ENCODE results near the gene KRTAP12-2. TPM values are rescaled to one million over a fixed set of nuclear protein-coding genes. Genes with fewer than 3 reads are reported as not detected.
"Not testable (repeated sequence)": the region's sequence is repeated elsewhere in the genome, so short reads cannot be mapped to it uniquely, and the experiment has no call there.

KRTAP12-2 gene
- polyA plus RNA-seq, 1 donor = not detected

DNA sequence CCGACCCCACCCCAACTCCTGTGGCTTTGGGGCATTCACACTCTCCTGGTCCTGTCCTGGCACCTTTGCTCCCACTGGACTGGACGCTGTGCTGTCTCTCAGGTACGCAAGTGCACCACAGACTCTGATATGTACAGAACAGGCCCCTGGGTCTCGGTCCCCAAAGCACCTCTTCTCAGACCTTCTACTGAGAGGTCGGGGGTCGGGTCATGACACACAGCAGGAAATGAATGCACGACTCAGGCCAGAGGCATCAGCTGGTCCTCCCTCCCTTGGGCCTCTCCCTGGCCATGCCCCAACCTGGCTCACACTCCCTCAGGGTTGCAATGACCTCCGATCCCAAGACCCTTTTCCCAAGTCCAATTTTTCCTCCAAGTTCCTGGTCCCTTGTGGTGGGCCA lies 28.5 kb upstream of the KRTAP12-2 start:
- no peak overlapping the region for H3K4me3 ChIP-seq (ENCODE audit: low read length)
- no peaks in the 10 kb centered on the region for H3K36me3 ChIP-seq (ENCODE audit: control insufficient read depth, insufficient read depth, low read length)
- peaks cover 6% of the 10 kb centered on the region for H3K4me1 ChIP-seq (ENCODE audit: control insufficient read depth, insufficient read depth, low read length)
- WGBS (ENCODE audit: insufficient coverage, low lambda C conversion rate) = no CpG with 5 or more reads among the region's 8 CpGs
- no peak for DNase-seq
- H3K27me3 ChIP-seq (ENCODE audit: control insufficient read depth, insufficient read depth, low read length) = peaks cover 28% of the 10 kb centered on the region
- H3K27ac ChIP-seq (ENCODE audit: low read length) = no peak overlapping the region
- no peaks in the 10 kb centered on the region for H3K9me3 ChIP-seq (ENCODE audit: control insufficient read depth, low read depth, low read length)

DNA sequence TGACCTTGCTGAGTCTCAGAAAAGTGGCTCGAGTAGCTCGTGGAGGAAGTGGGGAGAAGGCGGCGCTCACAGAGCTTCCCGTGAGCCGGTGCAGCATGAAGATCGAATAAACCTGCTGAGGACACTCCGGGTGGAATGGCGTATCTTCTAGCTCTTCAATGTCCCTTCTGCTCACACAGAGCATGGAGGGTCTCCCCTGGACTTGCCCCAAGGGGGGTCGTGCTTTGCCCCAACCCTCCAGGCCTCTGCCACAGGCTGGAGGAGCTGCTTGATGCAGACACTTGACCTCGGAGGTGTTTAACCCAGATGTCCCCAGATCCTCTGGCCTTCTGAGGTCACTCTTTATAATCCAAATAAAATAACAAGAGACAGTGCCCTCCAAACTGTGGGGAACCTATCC lies 28.0 kb upstream of the KRTAP12-2 start:
- no peak for DNase-seq
- Histone ChIP-seq H3K4me1 (ENCODE audit: control insufficient read depth, insufficient read depth, low read length) (peaks cover 6% of the 10 kb centered on the region), H3K36me3 (ENCODE audit: control insufficient read depth, insufficient read depth, low read length) (no peaks in the 10 kb centered on the region), H3K9me3 (ENCODE audit: control insufficient read depth, low read depth, low read length) (no peaks in the 10 kb centered on the region), H3K4me3 (ENCODE audit: low read length) (no peak overlapping the region), H3K27me3 (ENCODE audit: control insufficient read depth, insufficient read depth, low read length) (peaks cover 24% of the 10 kb centered on the region), H3K27ac (ENCODE audit: low read length) (no peak overlapping the region)
- no CpG with 5 or more reads among the region's 11 CpGs for WGBS (ENCODE audit: insufficient coverage, low lambda C conversion rate)

DNA sequence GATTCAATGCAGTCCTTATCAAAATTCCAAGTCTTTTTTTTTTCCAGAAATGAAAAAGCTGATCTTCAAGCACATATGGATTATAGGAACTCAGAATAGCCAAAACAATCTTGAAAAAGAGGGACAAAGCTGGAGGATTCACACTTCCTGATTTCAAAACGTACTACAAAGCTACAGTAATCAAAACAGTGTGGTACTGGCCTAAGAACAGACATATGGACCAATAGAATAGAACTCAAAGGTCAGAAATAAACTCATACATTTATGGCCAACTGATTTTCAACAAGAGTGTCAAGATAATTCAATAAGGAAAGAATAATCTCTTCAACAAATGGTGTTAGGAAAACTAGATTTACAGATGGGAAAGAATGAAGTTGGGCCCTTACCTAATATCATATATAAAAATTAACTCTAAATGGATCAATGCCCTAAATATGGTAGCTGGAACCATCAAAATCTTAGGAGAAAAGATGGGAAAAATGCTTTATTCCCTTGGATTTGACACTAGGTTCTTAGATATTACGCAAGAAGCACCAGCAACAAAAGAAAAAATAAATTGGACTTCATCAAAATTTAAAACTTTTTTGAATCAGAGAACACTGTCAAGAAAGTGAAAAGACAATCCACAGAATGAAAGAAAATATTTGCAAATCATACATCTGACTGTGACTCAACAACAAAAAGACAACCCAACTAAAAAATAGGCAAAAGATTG lies 26.2 kb upstream of the KRTAP12-2 start:
- WGBS (ENCODE audit: insufficient coverage, low lambda C conversion rate) = 88% methylated on average over 1 of the region's 2 CpGs
- H3K4me1 ChIP-seq (ENCODE audit: control insufficient read depth, insufficient read depth, low read length) = no peaks in the 10 kb centered on the region
- DNase-seq = no peak

DNA sequence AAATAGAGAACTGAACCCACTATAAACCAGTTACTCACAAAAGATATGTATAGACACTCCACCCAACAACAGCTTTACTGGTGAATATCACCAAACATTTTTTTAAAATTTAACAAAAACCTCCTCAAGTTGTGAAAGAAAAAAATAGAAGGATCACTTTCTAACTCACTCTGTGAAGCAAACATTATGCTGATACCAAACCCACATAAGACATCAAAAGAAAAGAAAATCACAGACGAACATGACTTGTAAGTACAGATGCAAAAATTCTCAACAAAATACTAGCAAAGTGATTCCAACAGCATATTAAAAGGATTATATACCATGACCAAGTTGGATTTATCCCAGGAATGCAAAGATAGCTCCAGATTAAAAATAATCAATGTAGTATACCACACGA lies 25.0 kb upstream of the KRTAP12-2 start:
- Histone ChIP-seq H3K4me3 (ENCODE audit: low read length) (no peak overlapping the region), H3K27ac (ENCODE audit: low read length) (no peak overlapping the region), H3K9me3 (ENCODE audit: control insufficient read depth, low read depth, low read length) (no peaks in the 10 kb centered on the region), H3K36me3 (ENCODE audit: control insufficient read depth, insufficient read depth, low read length) (no peaks in the 10 kb centered on the region), H3K27me3 (ENCODE audit: control insufficient read depth, insufficient read depth, low read length) (peaks cover 20% of the 10 kb centered on the region), H3K4me1 (ENCODE audit: control insufficient read depth, insufficient read depth, low read length) (no peaks in the 10 kb centered on the region)
- no peak for DNase-seq
- 86% methylated on average over 2 of the region's 2 CpGs for WGBS (ENCODE audit: insufficient coverage, low lambda C conversion rate)

More for the DNA sequence above, 26.2 kb upstream of the KRTAP12-2 start:
- Histone ChIP-seq H3K27me3 (ENCODE audit: control insufficient read depth, insufficient read depth, low read length) (peaks cover 13% of the 10 kb centered on the region), H3K4me3 (ENCODE audit: low read length) (no peak overlapping the region), H3K9me3 (ENCODE audit: control insufficient read depth, low read depth, low read length) (no peaks in the 10 kb centered on the region), H3K27ac (ENCODE audit: low read length) (no peak overlapping the region), H3K36me3 (ENCODE audit: control insufficient read depth, insufficient read depth, low read length) (no peaks in the 10 kb centered on the region)

DNA sequence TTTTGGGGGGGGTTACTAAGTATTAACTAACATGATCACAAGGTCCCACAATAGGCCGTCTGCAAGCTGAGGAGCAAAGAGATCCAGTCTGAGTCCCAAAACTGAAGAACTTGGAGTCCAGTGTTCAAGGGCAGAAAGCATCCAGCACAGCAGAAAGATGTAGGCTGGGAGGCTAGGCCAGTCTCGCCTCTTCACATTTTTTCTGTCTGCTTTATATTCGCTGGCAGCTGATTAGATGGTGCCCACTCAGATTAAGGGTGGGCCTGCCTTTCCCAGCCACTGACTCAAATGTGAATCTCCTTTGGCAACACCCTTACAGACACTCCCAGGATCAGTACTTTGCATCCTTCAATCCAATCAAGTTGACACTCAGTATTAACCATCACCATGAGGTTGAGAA lies 23.0 kb upstream of the KRTAP12-2 start:
- not testable (repeated sequence) for H3K4me3 ChIP-seq (ENCODE audit: low read length); H3K4me1 ChIP-seq (ENCODE audit: control insufficient read depth, insufficient read depth, low read length); H3K36me3 ChIP-seq (ENCODE audit: control insufficient read depth, insufficient read depth, low read length); H3K9me3 ChIP-seq (ENCODE audit: control insufficient read depth, low read depth, low read length); H3K27ac ChIP-seq (ENCODE audit: low read length); DNase-seq
- no CpG with 5 or more reads among the region's 3 CpGs for WGBS (ENCODE audit: insufficient coverage, low lambda C conversion rate)
- peaks cover 24% of the 10 kb centered on the region for H3K27me3 ChIP-seq (ENCODE audit: control insufficient read depth, insufficient read depth, low read length)

DNA sequence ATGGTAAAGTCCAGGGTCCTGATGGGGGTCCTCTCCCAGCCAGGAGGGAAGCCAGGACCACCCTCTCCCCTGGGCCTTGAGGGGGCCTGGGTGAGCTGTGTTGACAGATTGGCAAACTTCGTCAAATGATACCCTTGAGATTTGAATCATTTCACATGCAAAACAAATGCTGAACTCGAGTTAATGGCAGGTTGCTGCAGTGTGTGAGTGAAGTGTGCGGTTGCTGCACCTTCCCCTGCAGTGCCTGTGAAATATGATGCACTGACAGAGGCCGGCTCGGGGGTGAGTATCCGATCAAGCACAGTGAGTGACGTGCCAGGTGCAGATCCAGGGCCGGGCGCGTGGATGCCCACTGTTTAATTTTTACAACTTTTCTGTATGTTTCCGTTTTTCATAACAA lies 20.9 kb upstream of the KRTAP12-2 start:
- no peak overlapping the region for H3K27ac ChIP-seq (ENCODE audit: low read length)
- H3K9me3 ChIP-seq (ENCODE audit: control insufficient read depth, low read depth, low read length) = no peaks in the 10 kb centered on the region
- no peaks in the 10 kb centered on the region for H3K36me3 ChIP-seq (ENCODE audit: control insufficient read depth, insufficient read depth, low read length)
- no CpG with 5 or more reads among the region's 11 CpGs for WGBS (ENCODE audit: insufficient coverage, low lambda C conversion rate)
- no peak for DNase-seq
- peaks cover 24% of the 10 kb centered on the region for H3K27me3 ChIP-seq (ENCODE audit: control insufficient read depth, insufficient read depth, low read length)
- H3K4me3 ChIP-seq (ENCODE audit: low read length) = no peak overlapping the region
- H3K4me1 ChIP-seq (ENCODE audit: control insufficient read depth, insufficient read depth, low read length) = no peaks in the 10 kb centered on the region

DNA sequence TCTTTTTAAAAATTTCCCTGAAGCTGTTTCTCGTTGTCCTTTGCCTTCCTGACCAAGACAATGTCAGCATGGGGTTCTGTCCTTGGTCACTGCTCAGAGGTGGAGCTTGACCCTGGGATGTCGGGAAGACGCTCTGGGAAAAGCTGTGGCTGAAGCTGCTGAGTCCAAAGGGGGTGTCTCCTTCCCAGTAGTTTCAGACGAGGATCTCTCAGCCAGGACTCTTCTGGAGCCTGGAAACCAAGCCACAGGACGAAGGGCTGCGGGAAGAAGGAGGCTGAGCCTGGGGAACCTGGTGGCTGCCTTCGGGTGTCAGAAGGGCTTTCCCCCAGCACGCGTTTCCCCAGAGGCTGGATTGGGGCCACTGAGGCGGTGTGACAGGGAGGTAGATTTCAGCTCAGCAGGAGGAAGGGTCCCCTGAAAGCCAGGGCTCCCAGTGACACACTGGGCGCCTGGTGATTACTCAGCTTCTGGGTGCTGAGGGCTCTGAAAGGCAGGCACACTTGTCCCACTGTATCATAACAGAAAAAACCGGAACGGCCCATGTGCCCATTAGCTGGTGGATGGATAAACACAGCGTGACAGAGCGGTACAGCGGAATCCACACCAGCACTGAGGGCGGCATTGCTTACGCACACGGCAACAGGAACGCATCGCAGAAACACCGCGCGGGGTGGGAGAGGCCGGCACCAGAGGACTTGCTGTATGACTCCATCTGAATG lies 20.3 kb upstream of the KRTAP12-2 start:
- H3K27me3 ChIP-seq (ENCODE audit: control insufficient read depth, insufficient read depth, low read length) = peaks cover 24% of the 10 kb centered on the region
- no peaks in the 10 kb centered on the region for H3K9me3 ChIP-seq (ENCODE audit: control insufficient read depth, low read depth, low read length)
- DNase-seq = no peak
- H3K4me1 ChIP-seq (ENCODE audit: control insufficient read depth, insufficient read depth, low read length) = no peaks in the 10 kb centered on the region
- H3K4me3 ChIP-seq (ENCODE audit: low read length) = no peak overlapping the region
- no peaks in the 10 kb centered on the region for H3K36me3 ChIP-seq (ENCODE audit: control insufficient read depth, insufficient read depth, low read length)
- no CpG with 5 or more reads among the region's 25 CpGs for WGBS (ENCODE audit: insufficient coverage, low lambda C conversion rate)
- H3K27ac ChIP-seq (ENCODE audit: low read length) = no peak overlapping the region

DNA sequence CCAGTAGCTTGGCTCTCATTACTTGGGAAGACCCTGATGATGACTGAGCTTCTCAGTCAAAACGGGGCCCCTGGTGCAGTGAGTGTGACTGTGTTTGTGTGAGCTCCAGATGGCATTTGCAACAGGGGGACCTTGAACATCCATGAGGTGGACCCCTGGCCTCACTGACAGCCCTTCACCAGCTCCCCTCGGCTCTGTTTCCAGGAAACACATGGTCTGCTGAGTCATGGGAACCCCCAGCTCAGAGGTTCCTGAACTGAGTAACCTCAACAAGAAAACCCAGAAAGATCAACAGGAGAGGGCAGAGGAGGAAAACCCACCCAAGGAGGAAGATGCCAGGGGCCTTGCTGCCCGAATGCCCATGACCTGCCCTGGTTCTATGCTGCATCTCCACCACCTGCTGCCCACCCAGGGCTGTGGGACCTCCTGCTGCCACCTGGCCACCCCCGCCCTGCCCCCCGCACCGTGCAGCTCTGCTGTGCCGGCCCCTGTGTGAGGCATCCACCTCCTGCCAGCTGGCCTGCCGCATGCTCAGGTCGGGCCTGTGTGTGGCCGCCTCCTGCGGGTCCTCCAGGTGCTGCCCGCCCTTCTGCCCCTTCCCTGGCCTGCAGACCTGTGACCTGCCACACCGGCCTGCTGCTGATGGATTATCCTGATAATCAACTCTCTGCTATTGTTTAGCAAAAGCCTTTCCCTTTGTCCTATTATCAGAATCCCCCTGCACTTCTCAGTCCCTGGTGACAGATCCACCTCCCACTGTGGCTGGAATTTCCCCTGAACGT lies 19.5 kb upstream of the KRTAP12-2 start:
- 0% methylated on average over 1 of the region's 14 CpGs for WGBS (ENCODE audit: insufficient coverage, low lambda C conversion rate)
- H3K27ac ChIP-seq (ENCODE audit: low read length) = no peak overlapping the region
- no peaks in the 10 kb centered on the region for H3K36me3 ChIP-seq (ENCODE audit: control insufficient read depth, insufficient read depth, low read length)
- H3K27me3 ChIP-seq (ENCODE audit: control insufficient read depth, insufficient read depth, low read length) = peaks cover 24% of the 10 kb centered on the region
- no peaks in the 10 kb centered on the region for H3K9me3 ChIP-seq (ENCODE audit: control insufficient read depth, low read depth, low read length)
- no peak for DNase-seq
- no peak overlapping the region for H3K4me3 ChIP-seq (ENCODE audit: low read length)
- H3K4me1 ChIP-seq (ENCODE audit: control insufficient read depth, insufficient read depth, low read length) = no peaks in the 10 kb centered on the region

DNA sequence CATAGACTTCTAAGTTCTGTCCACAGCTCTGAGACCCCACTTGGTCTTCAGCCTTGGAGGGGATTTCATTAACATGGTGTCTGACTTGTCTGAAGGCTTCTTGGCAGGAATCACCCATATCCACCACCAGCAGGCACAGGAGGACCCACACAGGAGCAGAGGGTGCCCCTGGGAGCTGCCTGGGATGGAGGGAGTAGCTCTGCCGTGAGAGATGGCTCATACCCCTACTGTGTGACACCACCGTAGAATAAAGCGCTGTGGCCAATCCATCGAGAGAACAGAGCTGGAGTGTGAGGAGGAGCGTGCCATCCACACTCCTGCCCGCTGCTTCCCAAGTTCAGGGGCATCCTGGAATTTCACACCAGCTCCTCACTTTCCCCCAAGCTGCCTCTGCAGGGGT lies 18.3 kb upstream of the KRTAP12-2 start:
- not testable (repeated sequence) for H3K4me1 ChIP-seq (ENCODE audit: control insufficient read depth, insufficient read depth, low read length); H3K36me3 ChIP-seq (ENCODE audit: control insufficient read depth, insufficient read depth, low read length); H3K27ac ChIP-seq (ENCODE audit: low read length); H3K9me3 ChIP-seq (ENCODE audit: control insufficient read depth, low read depth, low read length); H3K4me3 ChIP-seq (ENCODE audit: low read length); DNase-seq
- no CpG with 5 or more reads among the region's 6 CpGs for WGBS (ENCODE audit: insufficient coverage, low lambda C conversion rate)
- H3K27me3 ChIP-seq (ENCODE audit: control insufficient read depth, insufficient read depth, low read length) = peaks cover 24% of the 10 kb centered on the region

DNA sequence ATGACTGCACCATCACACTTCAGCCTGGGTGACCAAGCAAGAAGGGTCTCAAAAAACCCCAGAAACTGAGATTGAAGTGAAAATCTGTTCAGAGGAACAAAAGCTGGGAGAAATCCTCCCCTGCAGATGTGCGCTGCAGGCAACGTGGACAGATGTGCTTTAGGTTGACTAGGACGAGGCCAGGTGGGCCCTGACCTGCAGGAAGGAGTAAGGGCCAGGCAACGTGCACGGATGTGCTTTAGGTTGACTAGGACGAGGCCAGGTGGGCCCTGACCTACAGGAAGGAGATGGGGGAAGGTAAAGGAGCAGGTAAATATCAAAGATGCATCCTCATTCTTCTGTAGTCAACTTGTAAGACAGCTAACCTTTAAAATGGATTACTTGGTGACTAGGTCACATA lies 17.8 kb upstream of the KRTAP12-2 start:
- no peaks in the 10 kb centered on the region for H3K4me1 ChIP-seq (ENCODE audit: control insufficient read depth, insufficient read depth, low read length)
- no peak overlapping the region for H3K4me3 ChIP-seq (ENCODE audit: low read length)
- DNase-seq = no peak
- peaks cover 24% of the 10 kb centered on the region for H3K27me3 ChIP-seq (ENCODE audit: control insufficient read depth, insufficient read depth, low read length)
- WGBS (ENCODE audit: insufficient coverage, low lambda C conversion rate) = no CpG with 5 or more reads among the region's 6 CpGs
- H3K9me3 ChIP-seq (ENCODE audit: control insufficient read depth, low read depth, low read length) = no peaks in the 10 kb centered on the region
- no peak overlapping the region for H3K27ac ChIP-seq (ENCODE audit: low read length)
- H3K36me3 ChIP-seq (ENCODE audit: control insufficient read depth, insufficient read depth, low read length) = no peaks in the 10 kb centered on the region

Data from large intestine (tissue), 3 donors.